ENCODE data around the gene TINAG.
"Not testable (repeated sequence)": the region's sequence is repeated elsewhere in the genome, so short reads cannot be mapped to it uniquely, and the experiment has no call there.

TINAG gene

DNA sequence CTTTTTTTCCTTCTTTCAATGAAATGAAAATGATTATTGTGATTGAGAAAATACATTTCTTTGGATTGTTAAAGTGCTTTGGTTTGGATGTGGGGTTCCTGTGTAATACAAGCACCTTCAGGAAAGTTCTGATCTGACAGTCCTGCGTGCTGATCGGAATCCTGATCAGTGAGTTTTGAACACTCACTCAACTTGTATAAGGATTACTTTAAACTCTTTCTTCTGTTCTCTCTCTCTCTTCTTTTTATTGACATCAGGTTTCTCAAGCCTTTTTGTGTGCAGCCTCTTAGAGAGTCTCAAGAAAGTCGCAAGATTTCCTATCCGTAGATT, 710 bp downstream of the TINAG start:
- DNase-seq (ENCODE audit: low read depth), result no peak

DNA sequence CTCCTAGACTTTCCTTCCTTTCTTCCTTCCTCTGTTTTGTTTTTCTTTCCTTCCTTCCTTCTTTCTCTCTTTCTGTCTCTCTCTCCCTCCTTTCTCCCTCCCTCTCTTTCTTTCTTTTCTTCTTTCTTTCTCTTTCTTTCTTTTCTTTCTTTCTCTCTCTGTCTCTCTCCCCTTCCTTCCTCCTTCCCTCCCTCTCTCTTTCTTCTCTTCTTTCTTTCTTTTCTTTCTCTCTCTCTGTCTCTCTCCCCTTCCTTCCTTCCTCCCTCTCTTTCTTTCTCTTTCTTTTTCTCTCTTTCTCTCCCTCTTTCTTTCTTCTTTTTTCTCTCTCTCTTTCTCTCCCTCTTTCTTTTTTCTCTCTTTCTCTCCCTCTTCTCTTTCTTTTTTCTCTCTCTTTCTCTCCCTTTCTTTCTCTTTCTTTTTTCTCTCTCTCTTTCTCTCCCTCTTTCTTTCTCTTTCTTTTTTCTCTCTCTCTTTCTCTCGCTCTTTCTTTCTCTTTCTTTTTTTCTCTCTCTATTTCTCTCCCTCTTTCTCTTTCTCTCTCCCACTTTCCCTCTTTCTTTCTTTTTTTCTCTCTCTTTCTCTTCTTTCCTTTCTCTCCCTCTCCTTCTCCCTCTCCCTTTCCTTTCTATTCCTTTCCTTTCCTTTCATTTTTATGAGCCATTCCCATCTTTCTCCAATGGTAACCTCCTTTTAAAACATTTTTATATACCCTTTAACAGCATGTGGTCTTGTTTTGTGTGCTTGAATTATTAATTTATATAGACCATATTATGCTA, 2.3 kb downstream of the TINAG start:
- DNase-seq (ENCODE audit: low read depth), result no peak

DNA sequence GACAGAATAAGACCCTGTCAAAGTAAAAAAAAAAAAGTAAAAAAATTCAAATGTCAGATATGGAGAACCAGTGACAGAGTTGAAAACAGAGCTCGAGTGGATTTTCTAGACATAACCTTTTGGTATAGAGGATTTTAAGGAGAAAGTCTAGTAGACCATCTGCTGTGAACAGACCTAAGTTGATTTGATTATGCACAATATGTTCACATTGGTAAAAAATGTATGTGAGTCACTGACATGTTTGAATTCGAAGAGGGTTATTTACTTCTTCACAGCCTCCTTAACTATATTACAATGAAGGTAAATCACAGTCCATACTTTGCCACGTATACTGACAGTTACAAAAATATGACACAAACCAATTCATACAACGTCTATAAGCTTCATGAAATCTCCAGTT, 7.4 kb downstream of the TINAG start:
- DNase-seq (ENCODE audit: low read depth), result no peak

DNA sequence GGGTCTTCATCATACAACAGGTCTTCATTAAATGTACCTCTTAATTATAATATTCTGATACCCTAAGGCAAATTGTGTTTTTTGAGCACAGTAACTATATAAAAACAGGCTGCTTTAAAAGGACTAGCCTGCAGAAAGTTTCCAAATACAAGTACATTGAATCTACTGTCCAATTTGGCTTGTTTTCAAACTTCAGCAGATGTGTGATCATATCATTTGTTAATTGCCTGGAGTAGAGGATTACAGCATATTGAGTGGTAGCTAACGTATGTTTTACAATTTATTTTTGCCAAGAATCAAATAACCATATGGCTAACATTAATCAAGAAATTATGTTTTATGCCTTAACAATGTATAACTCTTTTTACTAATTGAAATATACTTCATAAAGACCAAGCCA, 12.6 kb downstream of the TINAG start:
- DNase-seq (ENCODE audit: low read depth), result no peak

- DNase-seq (ENCODE audit: low read depth), result no peak
Observed at GRCh38 chr6:54327631-54328030, 19.4 kb downstream of the TINAG start.

DNA sequence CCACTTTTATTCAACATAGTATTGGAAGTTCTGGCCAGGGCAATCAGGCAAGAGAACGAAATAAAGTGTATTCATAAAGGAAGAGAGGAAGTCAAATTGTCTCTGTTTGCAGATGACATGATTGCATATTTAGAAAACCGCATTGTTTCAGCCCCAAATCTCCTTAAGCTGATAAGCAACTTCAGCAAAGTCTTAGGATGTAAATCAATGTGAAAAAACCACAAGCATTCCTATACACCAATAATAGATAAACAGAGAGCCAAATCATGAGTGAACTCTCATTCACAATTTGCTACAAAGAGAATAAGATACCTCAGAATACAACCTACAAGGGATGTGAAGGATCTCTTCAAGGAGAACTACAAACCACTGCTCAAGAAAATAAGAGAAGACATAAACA, 23.3 kb downstream of the TINAG start:
- DNase-seq (ENCODE audit: low read depth), result not testable (repeated sequence)

DNA sequence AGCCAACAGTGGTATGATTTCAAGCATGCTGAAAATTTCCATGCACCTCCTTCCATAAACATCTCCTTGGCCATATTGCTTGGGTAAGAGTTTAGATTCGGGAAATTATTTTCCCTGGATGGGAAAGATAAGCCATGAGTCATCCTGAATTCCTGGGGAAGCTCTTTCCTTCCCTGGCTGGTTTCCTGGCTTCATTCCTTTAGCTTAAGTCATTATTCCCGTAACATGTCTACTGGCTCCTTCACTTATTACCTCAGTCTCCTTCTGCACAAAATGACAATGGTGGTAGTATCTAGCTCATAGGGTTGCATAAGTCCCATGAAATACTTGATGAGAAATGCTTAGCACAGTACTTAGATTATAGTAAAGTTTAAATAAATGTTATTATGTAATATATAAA, 27.6 kb downstream of the TINAG start:
- DNase-seq (ENCODE audit: low read depth), result no peak

GRCh38 chr6:54353975-54354374, 45.7 kb downstream of the TINAG start:
- no peak for DNase-seq (ENCODE audit: low read depth)

- no peak for DNase-seq (ENCODE audit: low read depth)
Observed at GRCh38 chr6:54354608-54355007, 46.4 kb downstream of the TINAG start.

DNA sequence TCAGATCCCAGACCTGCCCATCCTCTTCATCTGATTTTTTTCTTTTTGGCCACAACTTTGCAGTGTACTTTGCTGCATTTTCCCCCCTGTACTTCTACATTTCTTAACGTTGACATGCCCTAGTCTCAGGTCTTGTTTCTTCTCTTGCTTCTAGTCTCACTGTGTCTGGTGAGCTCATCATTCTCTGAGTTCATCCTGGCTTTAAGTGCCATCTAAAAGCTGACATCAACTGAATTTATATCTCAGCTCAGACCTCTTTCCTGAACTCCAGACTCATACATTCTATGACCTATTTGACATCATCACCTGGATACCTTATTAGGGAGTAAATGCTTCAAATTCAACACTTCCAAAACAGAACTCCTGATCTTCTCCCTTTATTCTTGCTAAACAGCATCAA, 48.9 kb downstream of the TINAG start:
- no peak for DNase-seq (ENCODE audit: low read depth)

- DNase-seq (ENCODE audit: low read depth), result no peak
Observed at GRCh38 chr6:54361188-54361587, 52.9 kb downstream of the TINAG start.

- DNase-seq (ENCODE audit: low read depth), result no peak
Observed at GRCh38 chr6:54361734-54362133, 53.5 kb downstream of the TINAG start.

- DNase-seq (ENCODE audit: low read depth), result no peak
Observed at GRCh38 chr6:54366667-54367327, 58.6 kb downstream of the TINAG start.

GRCh38 chr6:54377776-54378175, 69.5 kb downstream of the TINAG start:
- no peak for DNase-seq (ENCODE audit: low read depth)

DNA sequence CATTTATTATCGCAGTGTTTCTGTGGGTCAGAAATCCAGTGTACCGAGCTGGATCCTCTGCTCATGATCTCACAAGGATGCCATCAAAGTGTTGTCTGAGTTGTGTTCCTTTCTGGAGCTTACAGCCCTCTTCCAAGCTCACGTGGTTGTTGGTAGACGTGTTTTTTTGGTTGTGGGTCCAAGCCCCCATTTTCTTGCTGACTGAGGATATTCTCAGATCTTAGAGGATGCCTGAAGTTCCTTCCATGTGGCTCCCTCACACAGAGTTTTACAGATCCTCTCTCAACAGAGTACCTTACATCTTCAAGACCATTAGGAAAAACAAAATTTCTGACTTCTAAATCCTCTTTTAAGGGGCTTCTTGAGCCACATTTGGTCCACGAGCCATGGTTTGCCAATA, 78.1 kb downstream of the TINAG start:
- DNase-seq (ENCODE audit: low read depth), result no peak

GRCh38 chr6:54390362-54390761, 82.1 kb downstream of the TINAG start:
- no peak for DNase-seq (ENCODE audit: low read depth)

GRCh38 chr6:54391577-54391976, 83.3 kb downstream of the TINAG start:
- DNase-seq (ENCODE audit: low read depth), result no peak

DNA sequence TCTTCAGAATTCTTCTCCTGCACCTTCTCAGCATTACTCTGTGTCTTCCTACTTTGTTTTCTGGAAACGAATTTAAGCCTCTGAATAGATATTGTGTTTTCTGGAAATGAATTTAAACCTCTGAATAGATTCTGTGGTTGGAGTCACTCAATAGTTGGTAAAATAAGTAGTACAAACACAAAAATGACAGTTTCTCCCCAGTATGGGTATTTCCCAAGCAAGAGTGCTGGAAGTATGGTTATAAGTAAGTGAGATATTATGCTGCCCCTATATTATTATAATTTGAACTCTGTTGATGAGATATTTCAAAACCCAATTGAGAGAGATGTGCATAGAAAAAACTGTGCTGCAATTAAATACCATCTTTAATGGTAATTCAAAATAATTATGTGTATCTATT, 94.9 kb downstream of the TINAG start:
- DNase-seq (ENCODE audit: low read depth), result no peak

- DNase-seq (ENCODE audit: low read depth), result no peak
Observed at GRCh38 chr6:54404791-54405190, 96.5 kb downstream of the TINAG start.

- DNase-seq (ENCODE audit: low read depth), result no peak
Observed at GRCh38 chr6:54411767-54412166, 103.5 kb downstream of the TINAG start.

DNA sequence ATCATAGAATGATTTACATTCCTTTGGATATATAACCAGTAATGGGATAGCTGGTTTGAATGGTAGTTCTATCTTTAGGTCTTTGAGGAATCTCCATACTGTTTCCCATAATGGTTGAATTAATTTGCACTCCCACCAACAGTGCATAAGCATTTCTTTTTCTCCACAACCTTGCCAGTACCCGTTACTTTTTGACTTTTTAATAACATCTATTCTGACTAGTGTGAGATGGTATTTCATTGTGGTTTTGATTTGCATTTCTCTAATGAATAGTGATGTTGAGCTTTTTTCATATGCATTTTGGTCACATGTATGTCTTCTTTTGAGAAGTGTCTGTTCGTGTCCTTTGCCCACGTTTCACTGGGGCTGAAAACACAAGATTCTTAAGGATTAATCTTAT, 107.3 kb downstream of the TINAG start:
- no peak for DNase-seq (ENCODE audit: low read depth)

DNA sequence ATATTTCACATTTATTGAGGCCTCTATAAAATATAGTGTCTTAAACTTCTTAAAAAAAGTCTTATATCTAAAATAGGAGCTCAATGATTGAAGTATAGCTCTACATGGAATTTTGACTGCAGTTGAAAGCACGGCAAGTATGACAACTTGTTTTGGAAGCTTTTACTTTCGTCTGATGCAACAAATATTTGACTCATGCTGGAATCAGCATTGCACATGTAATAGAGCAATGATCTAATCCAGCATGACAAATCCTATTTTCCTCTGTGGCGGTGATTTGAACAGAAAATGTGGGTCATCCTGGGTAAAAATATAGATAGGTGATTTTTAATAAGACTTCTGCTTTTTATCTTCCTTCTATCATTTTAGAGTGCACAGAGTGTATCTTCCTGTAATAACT, 111.6 kb downstream of the TINAG start:
- no peak for DNase-seq (ENCODE audit: low read depth)

DNA sequence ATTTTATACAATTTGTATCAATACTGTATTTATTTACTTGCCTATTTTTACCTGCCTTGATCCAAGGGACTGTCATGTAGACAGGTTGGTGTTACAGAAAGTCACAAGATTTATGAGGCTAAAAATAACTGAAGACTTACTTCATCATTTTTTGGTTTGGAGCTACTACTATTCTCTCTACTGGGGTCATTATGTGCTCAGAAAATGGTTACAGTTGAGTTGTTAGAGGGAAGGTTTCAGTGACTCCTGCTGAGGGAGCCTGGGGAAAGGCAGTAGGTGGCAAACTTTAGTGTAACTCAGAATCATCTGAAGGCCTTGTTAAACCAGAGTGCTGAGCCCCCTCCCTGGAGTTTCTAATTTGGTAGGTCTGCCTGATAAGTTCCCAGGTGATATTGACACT, 118.8 kb downstream of the TINAG start:
- DNase-seq (ENCODE audit: low read depth), result no peak

DNA sequence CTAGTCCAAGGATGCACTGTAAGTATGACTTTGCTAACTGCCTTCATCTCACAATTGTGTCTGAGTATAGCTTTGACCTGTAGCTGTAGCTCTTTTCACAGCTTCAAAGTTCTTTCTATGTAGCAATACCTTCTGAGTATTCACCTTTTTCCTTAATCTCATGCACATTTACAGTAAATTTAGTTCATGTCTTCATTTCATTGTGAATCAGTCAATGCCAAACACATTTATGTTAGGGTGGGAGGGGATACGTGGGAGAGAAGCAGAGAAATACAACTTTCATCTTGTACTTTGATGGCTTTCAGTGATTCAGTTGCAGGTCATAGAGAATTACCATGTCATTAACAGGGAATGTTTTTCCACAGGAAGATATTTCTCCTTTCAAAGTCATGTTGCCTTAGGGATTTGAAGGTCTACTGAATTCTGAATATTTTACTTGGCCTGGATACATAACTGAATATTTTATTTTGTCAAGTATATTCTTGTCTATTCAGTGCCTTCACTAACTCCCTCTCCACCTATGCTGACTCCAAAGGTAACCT, 119.2 kb downstream of the TINAG start:
- no peak for DNase-seq (ENCODE audit: low read depth)

Measured in activated T-helper 9 cell treated with anti-CD3 and anti-CD28 coated beads, Interleukin-2, amount 50 U/mL, for 16 hours (primary cell).